HG02970 (cell line): ENCODE results near the gene SEC14L1.

ENCODE experiments used
- ATAC-seq: cut with Tn5 transposase; IDR thresholded peaks from one replicate; pipeline ENCODE4 v1.9.1; 2021; ENCODE audit warnings: mild to moderate bottlenecking, moderate library complexity, moderate number of reproducible peaks; ENCODE audit not compliant: unreplicated experiment, low FRiP score

SEC14L1 gene

GRCh38 chr17:77160091-77160874 is 19.5 kb downstream of the SEC14L1 start:
- ATAC-seq, result no peak

DNA sequence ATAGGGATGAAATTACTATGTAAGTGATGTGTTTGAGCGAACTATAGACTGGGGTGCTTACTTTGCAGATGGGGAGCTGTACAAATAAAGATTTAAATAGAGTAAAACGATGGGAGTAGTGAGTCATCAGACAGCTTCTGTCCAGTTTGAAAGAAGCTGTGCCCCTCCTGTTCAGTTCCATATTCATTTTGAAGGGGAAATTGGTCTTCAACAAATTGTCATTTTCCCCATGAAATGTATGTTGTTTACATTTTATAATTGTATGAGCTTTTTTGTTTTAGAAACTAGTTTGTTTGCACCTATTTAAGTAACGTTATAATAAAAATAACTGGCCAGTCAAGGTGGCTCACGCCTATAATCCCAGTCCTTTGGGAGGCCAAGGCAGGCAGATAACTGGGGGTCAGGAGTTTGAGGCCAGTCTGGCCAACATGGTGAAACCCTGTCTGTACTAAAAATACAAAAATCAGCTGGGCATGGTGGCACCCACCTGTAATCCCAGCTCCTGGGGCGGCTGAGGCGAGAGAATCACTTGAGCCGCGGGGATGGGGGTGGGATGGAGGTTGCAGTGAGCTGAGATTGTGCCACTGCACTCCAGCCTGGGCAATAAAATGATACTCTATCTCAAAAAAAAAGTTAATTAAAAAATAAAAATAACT is 20.2 kb downstream of the SEC14L1 start:
- ATAC-seq, result no peak

- no peak for ATAC-seq
These were observed 21.2 kb downstream of the SEC14L1 start for GRCh38 chr17:77161953-77162352.

- no peak for ATAC-seq
These were observed 22.2 kb downstream of the SEC14L1 start for GRCh38 chr17:77163001-77163400.

GRCh38 chr17:77163511-77164280 is 22.9 kb downstream of the SEC14L1 start:
- no peak for ATAC-seq

DNA sequence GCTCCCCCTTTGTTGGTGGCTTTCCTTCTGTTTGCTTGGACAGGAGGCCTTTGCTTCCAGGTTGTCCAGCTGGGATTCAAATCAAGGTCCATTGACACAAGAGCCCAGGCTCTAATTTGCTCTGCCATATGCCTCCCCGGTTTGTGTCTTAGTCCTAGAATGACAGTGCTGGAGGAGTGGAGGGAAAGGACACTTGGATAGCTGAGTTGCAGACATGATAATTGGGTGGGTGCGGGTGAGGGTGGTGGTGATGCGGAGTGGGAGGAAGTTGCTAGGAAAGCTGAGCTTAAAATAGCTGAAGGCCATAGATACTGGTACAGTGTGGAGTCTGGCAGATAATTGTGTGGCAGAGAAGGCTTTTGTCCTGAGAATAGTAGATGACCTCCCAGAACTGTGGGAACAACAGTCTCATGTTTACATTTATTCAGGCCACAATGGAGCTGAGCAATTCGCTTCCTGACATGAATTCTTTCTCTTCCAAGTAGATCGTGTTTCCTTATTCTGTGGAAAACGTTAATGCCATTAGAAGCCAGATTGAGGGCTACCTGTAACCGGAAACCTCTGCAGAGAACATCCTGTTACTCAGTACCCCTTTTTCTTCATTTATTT is 23.8 kb downstream of the SEC14L1 start:
- ATAC-seq, result no peak

DNA sequence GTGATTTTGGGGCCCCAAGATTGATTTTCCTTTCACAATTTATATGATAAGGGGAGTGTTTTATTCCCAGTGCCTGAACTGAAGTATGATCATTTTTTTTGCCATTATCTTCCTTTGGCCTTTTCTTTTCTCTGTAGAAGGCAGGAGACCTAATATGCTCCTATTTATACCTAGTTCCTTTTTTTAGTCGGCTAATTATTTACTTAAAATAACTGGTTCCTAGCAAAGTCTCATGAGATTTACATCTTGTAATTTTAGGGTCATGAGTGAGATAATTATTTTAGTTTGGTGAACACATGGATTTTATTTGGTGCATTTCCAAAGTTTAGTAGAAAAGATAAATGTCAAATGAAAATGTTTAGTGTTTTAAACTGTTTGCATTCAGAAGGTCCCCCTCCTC is 24.8 kb downstream of the SEC14L1 start:
- no peak for ATAC-seq

GRCh38 chr17:77167472-77168306 is 26.9 kb downstream of the SEC14L1 start:
- no peak for ATAC-seq

GRCh38 chr17:77173104-77173503 is 32.3 kb downstream of the SEC14L1 start:
- ATAC-seq, result no peak

DNA sequence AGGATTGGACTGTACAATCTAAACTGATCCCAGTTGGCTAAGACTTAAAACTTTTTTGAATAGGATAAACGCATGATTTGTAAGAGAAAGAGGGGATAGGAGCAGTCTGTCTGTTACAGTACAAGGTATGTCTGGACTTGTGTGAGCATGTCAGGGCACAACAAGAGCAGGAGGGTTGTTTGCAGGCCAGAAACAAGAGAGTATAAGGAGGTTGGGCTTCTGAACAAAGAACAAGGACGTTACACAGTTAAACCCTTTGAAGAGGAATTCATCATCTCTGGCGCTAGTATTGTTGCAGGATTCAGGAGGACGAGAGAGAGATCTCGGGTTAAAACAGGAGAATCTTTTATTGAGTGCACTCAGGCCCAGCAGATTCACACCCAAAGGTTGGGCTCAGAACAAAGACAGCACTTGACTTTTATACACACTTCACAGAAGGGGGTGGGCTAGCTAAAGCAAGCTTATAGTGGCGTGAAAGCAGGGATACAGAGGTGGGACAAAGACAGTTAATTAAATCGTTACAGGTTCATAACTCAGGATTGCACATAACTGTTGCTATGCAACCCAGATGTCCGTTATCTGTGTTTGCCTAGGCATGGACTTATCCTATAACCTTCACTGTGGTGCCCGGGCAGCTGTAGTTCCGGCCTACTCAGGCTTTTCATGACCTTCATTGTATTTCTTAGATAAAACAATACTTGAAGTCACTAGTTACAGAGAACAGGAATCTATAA is 34.3 kb downstream of the SEC14L1 start:
- ATAC-seq, result no peak

DNA sequence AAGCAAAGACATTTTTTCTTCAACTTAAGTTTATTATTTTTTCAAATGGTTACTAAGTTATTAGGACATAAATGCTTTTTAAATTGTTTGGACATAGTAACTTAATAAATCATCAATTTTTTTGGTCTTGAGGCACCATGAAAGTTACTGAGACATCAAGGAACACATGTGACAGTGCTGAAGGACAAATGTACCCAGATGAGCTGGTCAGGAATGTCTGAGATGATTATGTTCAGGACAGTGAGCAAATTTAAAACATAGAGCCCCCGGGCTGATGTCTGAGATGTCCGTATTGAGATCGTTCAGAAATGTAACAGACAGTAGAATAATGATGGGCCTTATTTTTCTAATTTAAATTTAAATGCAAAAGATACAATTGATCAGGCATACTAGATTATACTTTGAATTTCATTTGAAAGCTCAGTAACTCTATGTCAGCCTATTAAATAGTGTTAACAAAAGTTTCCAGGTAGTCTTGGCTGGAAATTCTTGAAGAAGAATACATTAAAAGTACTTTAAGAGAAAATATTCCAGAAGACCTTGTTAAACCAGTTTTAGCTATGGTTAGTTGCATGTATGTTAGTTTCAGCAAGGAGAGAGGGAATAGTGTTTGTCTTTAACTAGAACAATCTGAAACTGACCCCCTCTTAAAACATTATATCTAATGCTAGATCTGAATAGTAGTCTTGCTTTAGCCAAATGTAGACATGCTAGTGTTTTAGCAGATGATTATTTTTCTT is 36.4 kb downstream of the SEC14L1 start:
- no peak for ATAC-seq

DNA sequence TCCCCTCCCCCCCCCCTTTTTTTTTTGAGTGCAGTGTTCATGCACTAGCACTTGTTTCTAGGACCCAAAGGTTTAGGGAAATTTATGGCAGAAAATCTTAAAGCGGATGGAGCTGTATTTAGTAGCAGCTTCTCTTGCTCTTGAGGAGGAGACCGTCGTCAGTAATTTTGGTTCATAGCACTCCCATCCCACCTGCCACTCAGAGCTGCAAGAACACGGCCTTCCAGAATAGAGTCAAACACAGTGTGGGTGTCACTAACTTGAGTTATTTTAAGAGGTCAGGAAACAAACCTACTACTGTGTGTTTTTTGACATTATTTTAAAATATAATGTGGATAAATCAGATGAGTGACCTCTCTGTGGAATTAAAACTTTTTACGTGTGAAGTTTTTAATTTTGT is 37.3 kb downstream of the SEC14L1 start:
- no peak for ATAC-seq

DNA sequence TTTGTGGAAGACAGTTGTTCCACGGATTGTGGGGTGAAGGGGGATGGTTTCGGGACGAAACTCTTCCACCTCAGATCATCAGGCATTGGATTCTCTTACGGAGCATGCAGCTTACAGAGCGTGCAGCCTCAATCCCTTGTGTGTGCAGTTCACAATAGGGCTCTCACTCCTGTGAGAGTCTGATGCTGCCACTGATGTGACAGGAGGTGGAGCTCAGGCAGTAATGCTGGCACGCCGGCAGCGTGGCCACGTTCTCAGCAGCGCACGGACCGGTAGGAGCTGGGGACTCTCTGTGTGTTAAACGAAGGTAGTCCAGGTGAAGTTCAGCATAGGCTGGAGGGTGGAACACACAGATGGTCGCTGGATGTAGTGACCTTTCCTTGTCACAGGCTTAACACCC is 37.8 kb downstream of the SEC14L1 start:
- ATAC-seq, result no peak

GRCh38 chr17:77180503-77181357 is 40.0 kb downstream of the SEC14L1 start:
- ATAC-seq, result no peak

GRCh38 chr17:77182205-77183172 is 41.7 kb downstream of the SEC14L1 start:
- ATAC-seq, result no peak

DNA sequence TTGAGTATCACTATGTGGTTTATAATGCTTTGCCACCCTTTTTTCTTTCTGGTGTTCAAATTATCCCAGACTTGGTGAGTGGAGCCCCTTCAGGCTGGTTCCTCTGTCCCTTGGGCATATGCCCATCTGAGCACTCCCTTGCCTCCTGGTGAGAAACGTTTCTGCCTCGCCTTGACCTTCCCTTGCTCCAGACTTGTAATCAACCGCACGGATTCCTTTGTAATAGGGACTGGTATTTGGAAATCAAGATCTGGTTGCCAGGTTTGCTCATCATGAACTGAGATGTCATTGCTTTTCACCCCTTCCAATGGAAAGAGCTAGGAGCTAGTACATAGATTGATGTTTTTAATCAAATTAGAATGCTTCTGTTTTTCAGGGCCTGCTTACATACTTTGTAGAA is 43.7 kb downstream of the SEC14L1 start:
- ATAC-seq, result no peak

GRCh38 chr17:77185137-77185536 is 44.4 kb downstream of the SEC14L1 start:
- ATAC-seq, result no peak
